GM10266 (cell line): ENCODE measurements around the gene NBEAL1.
"Not testable (repeated sequence)": the region's sequence is repeated elsewhere in the genome, so short reads cannot be mapped to it uniquely, and the experiment has no call there.

Experiments used
- DNase-seq: peaks from one replicate; pipeline ENCODE4 v3.0.0; 2012; ENCODE audit errors: extremely low spot score
- CTCF ChIP-seq: IDR thresholded peaks from 2 replicates; pipeline ENCODE4 v1.5.1; 2012; ENCODE audit warnings: mild to moderate bottlenecking, low read depth; ENCODE audit not compliant: control insufficient read depth, insufficient read depth; ENCODE audit errors: missing control alignments

The NBEAL1 gene

GRCh38 chr2:203062126-203062525 lies 47.5 kb downstream of the NBEAL1 start:
- no peak for DNase-seq
- TF ChIP-seq CTCF: no peak

- DNase-seq: not testable (repeated sequence)
These were observed 51.9 kb downstream of the NBEAL1 start for GRCh38 chr2:203066519-203067091.

- TF ChIP-seq CTCF: no peak
- DNase-seq: no peak
These were observed 56.0 kb downstream of the NBEAL1 start for GRCh38 chr2:203070701-203071100.

GRCh38 chr2:203071148-203071547 lies 56.5 kb downstream of the NBEAL1 start:
- TF ChIP-seq CTCF: no peak
- no peak for DNase-seq

GRCh38 chr2:203072371-203072770 lies 57.7 kb downstream of the NBEAL1 start:
- TF ChIP-seq CTCF: no peak

GRCh38 chr2:203077451-203077850 lies 62.8 kb downstream of the NBEAL1 start:
- TF ChIP-seq CTCF: no peak
- DNase-seq: no peak

More at GRCh38 chr2:203072371-203072770, 57.7 kb downstream of the NBEAL1 start:
- DNase-seq: no peak

GRCh38 chr2:203080447-203081045 lies 65.9 kb downstream of the NBEAL1 start:
- DNase-seq: no peak
- TF ChIP-seq CTCF: no peak
